ENCODE data around the gene SFTA2. TPM values are rescaled to one million over a fixed set of nuclear protein-coding genes. Genes with fewer than 3 reads are reported as not detected.
"Not testable (repeated sequence)": the region's sequence is repeated elsewhere in the genome, so short reads cannot be mapped to it uniquely, and the experiment has no call there.

SFTA2 gene
- polyA plus RNA-seq, 3 donors: 0.29 to 1.2 (median 1.1) TPM

- DNase-seq (ENCODE audit: low read depth in 3 of 3, low spot score in 2 of 3): peak; percentile 81 to 88 (median 87)
These were observed 17.7 kb downstream of the SFTA2 start, which contains the start of gene VARS2 for GRCh38 chr6:30914076-30914853. Gene VARS2 (plus strand): TSS chr6:30914238. CDS start chr6:30914837, 599 bp downstream.

GRCh38 chr6:30913721-30914075 lies 18.3 kb downstream of the SFTA2 start:
- DNase-seq (ENCODE audit: low read depth in 3 of 3, low spot score in 2 of 3): no peak

GRCh38 chr6:30912746-30913520 lies 19.0 kb downstream of the SFTA2 start:
- no peak for DNase-seq (ENCODE audit: low read depth in 3 of 3, low spot score in 2 of 3)

- not testable (repeated sequence) for DNase-seq (ENCODE audit: low read depth in 3 of 3, low spot score in 2 of 3)
These were observed 21.5 kb downstream of the SFTA2 start for GRCh38 chr6:30910473-30910872.

- DNase-seq (ENCODE audit: low read depth in 3 of 3, low spot score in 2 of 3): no peak
These were observed 23.3 kb downstream of the SFTA2 start for GRCh38 chr6:30908700-30909099.

- DNase-seq (ENCODE audit: low read depth in 3 of 3, low spot score in 2 of 3): peak in 2 of 3 donors; percentile 83 to 98
These were observed 24.0 kb downstream of the SFTA2 start, which contains the start of gene GTF2H4 for GRCh38 chr6:30907758-30908591. Gene GTF2H4 (plus strand): TSS chr6:30908207.

GRCh38 chr6:30907290-30907757 lies 24.6 kb downstream of the SFTA2 start:
- DNase-seq (ENCODE audit: low read depth in 3 of 3, low spot score in 2 of 3): peak in 1 of 3 donors; percentile 3

- no peak for DNase-seq (ENCODE audit: low read depth in 3 of 3, low spot score in 2 of 3)
These were observed 28.7 kb downstream of the SFTA2 start for GRCh38 chr6:30903236-30903635.

- no peak for DNase-seq (ENCODE audit: low read depth in 3 of 3, low spot score in 2 of 3)
These were observed 29.3 kb downstream of the SFTA2 start for GRCh38 chr6:30902709-30903108.

- not testable (repeated sequence) for DNase-seq (ENCODE audit: low read depth in 3 of 3, low spot score in 2 of 3)
These were observed 29.8 kb downstream of the SFTA2 start for GRCh38 chr6:30902196-30902595.

- no peak for DNase-seq (ENCODE audit: low read depth in 3 of 3, low spot score in 2 of 3)
These were observed 30.5 kb downstream of the SFTA2 start for GRCh38 chr6:30901436-30901835.

- DNase-seq (ENCODE audit: low read depth in 3 of 3, low spot score in 2 of 3): no peak
These were observed 31.0 kb downstream of the SFTA2 start for GRCh38 chr6:30900863-30901417.

GRCh38 chr6:30898750-30899360 lies 33.1 kb downstream of the SFTA2 start:
- no peak for DNase-seq (ENCODE audit: low read depth in 3 of 3, low spot score in 2 of 3)

- DNase-seq (ENCODE audit: low read depth in 3 of 3, low spot score in 2 of 3): no peak
These were observed 34.1 kb downstream of the SFTA2 start for GRCh38 chr6:30897882-30898281.

GRCh38 chr6:30896541-30896940 lies 35.4 kb downstream of the SFTA2 start:
- DNase-seq (ENCODE audit: low read depth in 3 of 3, low spot score in 2 of 3): no peak

GRCh38 chr6:30895343-30895742 lies 36.6 kb downstream of the SFTA2 start:
- no peak for DNase-seq (ENCODE audit: low read depth in 3 of 3, low spot score in 2 of 3)

GRCh38 chr6:30894935-30895334 lies 37.0 kb downstream of the SFTA2 start:
- DNase-seq (ENCODE audit: low read depth in 3 of 3, low spot score in 2 of 3): no peak

- DNase-seq (ENCODE audit: low read depth in 3 of 3, low spot score in 2 of 3): no peak
These were observed 37.6 kb downstream of the SFTA2 start for GRCh38 chr6:30894381-30894780.

- DNase-seq (ENCODE audit: low read depth in 3 of 3, low spot score in 2 of 3): no peak
These were observed 38.3 kb downstream of the SFTA2 start for GRCh38 chr6:30893666-30894065.

GRCh38 chr6:30893001-30893591 lies 38.9 kb downstream of the SFTA2 start:
- DNase-seq (ENCODE audit: low read depth in 3 of 3, low spot score in 2 of 3): no peak
